Stimulated activated CD4-positive, alpha-beta T cell treated with anti-CD3 and anti-CD28 coated beads, Interleukin-1b, Interleukin-23, amount 100 ng/mL, for 48 hours (primary cell): Measurements from ENCODE around the gene COX15.
"Not testable (repeated sequence)": the region's sequence is repeated elsewhere in the genome, so short reads cannot be mapped to it uniquely, and the experiment has no call there.

Experiments
- DNase-seq: peaks from one replicate; pipeline ENCODE4 v3.0.0-alpha.2; 2020

The COX15 gene

GRCh38 chr10:99732033-99732842 is at the start of gene COX15, which contains the start of gene CUTC:
TSS of gene COX15 (minus strand) at chr10:99732127. CDS start at chr10:99732049, 78 bp downstream.
TSS of gene CUTC (plus strand) at chr10:99732234. CDS start at chr10:99732349, 115 bp downstream.
- DNase-seq: peak; percentile 96

- DNase-seq: no peak
Observed at GRCh38 chr10:99779335-99779734, 47.4 kb upstream of the COX15 start.

- no peak for DNase-seq
Observed at GRCh38 chr10:99777918-99778714, 46.2 kb upstream of the COX15 start.

GRCh38 chr10:99775850-99776249 is 43.9 kb upstream of the COX15 start:
- no peak for DNase-seq

DNA sequence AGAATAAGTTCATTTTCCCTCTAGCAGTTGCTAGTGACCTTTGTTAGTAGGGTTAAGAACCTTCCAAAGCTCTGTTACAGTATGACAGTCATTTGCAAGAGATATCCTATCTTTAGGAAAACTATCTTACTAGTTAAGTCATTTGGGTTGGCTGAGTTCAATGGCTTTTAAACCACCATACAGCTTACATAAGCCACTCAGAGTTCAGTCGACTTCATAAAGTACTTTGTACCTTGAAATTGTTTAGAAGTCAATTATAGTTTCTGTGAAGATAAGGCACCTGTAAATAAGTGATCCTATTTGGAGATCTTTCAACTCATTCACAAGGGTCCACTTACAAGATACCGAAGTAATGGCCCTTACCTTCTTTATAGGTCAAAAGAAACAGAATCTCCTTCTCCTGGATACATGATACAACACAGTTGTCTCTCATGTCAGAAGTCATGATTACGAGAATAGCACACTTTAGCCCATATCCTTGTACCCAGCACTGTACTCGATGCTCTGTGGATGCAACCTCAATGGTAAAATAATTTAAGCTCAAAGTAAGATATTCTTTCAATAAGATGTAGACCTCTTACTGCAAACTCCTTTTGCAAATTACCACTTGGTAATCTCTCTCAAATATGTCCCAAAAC is 38.6 kb upstream of the COX15 start:
- DNase-seq: no peak

GRCh38 chr10:99769706-99770105 is 37.8 kb upstream of the COX15 start:
- no peak for DNase-seq

DNA sequence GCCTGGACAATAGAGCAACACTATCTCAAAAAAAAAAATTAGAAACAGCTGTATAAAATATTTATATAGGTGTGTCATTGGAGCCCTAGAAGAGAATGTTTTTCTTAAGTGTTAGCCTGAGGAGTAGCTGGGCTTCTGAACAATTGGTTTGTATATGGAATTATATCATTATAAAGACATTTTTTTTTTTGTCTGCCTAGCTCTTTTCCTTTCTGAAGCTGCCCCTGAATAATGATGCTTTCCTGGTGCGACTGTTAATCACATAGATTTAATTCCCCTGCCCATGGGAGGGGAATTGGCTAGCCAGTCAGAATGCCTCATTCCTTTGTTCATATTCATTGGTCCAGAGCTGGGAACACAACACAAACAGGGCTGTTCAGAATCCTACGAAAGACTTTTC is 36.6 kb upstream of the COX15 start:
- DNase-seq: no peak

- DNase-seq: no peak
Observed at GRCh38 chr10:99767901-99768300, 36.0 kb upstream of the COX15 start.

DNA sequence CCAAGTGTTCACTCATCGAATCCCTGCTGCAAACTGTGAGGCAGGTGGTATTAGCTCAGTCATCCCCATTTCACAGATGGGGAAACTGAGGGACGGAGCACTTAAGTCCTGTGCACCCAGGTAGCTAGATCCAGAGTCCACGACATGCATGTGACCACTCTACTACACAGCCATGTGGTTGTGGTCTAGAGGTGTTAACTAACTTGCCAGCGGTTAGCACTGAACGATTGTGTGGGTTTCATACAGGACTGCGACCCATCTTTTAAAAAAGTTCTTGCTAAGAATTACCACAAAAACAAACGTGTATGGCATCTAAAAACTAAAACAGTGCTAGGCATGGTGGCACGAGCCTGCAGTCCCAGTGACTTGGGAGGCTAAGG is 34.4 kb upstream of the COX15 start:
- no peak for DNase-seq

GRCh38 chr10:99765672-99766301 is 33.9 kb upstream of the COX15 start:
- no peak for DNase-seq

GRCh38 chr10:99761365-99761764 is 29.4 kb upstream of the COX15 start:
- DNase-seq: no peak

- no peak for DNase-seq
Observed at GRCh38 chr10:99760321-99760720, 28.4 kb upstream of the COX15 start.

DNA sequence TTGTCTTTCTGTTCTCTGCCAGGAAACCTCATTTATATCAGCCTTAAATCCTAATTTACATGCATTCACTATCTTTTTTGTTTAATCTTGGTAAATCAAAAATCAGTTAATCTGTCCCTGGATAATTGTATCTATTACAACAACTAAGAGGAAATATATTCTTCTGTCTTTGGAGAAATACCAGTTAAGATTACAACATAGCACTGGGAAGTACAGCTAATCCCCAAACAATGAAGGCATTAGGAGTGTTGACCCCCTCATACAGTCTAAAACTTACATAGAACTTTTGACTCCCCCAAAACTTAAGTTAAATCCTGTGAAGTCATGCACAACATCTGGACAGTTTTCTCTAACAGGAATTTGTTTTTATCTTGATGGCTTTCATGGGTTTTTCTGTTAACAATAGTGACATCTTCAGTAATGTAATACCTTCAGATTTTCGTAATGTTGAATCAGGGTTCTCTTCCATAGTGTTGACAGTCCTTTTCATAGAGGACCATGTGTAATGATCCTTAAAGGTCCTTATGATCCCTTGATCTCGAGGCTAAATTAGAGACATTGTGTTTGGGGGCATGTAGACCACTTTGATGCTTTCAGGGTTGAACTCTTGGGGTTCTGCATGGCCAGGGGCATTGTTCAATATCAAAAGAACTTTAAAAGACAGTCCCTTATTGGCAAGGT is 26.4 kb upstream of the COX15 start:
- DNase-seq: no peak

GRCh38 chr10:99756159-99756558 is 24.2 kb upstream of the COX15 start:
- no peak for DNase-seq

GRCh38 chr10:99754670-99755069 is 22.7 kb upstream of the COX15 start:
- DNase-seq: no peak

GRCh38 chr10:99750641-99751040 is 18.7 kb upstream of the COX15 start:
- DNase-seq: no peak

GRCh38 chr10:99748823-99749451 is 17.0 kb upstream of the COX15 start:
- no peak for DNase-seq

DNA sequence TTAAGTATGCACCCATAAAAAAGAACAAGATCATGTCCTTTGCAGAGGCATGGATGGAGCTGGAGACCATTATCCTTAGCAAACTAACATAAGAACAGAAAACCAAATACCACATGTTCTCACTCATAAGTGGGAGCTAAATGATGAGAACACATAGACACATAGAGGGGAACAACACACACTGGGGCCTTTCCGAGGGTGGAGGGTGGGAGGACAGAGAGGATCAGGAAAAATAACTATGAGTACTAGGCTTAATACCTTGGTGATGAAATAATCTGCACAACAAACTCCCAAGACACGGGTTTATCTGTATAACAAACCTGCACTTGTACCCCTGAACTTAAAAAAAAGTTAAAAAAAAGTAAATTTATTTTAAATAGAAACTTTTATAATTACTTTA is 14.2 kb upstream of the COX15 start:
- not testable (repeated sequence) for DNase-seq

- DNase-seq: no peak
Observed at GRCh38 chr10:99743841-99744240, 11.9 kb upstream of the COX15 start.

DNA sequence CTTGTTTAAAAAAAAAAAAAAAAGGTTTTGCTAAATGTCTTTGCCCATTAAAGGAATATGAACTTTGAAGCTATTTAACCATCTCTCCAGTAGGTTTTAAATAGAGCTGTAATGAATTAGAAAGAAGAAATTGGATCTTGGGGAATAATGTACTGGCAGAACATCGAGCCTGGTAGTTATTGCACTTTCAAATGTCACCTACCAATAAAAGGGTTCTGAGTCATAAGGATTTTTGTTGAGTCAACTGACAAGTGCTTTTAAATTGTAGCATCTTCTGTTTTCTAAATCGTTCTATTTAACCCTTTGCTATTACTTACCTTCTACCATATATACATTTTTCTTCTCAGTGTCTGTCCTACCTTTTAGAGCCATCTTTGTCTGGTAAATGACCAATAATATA is 10.8 kb upstream of the COX15 start:
- no peak for DNase-seq

- no peak for DNase-seq
Observed at GRCh38 chr10:99742254-99742653, 10.3 kb upstream of the COX15 start.

DNA sequence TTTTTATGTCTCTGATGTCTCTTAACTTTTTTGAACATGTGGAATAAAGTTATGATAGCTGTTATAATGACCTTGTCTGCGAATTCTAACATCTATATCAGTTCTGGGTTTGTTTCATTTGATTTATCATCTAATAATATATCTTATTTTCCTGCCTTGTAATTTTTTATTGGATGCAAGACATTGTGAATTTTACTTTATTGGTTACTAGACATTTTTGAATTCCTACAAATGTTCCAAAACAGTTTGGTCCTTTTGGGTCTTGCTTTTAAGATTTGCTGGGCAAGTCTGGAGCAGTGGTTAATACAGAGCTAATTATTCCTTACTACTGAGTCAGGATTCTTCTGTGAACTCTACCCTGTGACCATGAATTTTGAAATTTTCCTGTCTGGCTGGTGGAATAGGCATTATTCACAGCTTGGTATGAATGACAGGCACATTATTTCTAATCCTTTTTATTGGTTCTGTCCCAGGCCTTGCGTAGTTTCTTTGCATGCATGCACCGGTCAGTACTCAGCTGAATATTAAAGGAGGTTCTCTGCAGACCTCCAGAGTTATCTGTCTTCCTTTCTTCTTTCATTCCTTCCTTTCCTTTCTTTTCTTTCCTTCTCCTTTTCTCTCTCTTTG is 9.1 kb upstream of the COX15 start:
- no peak for DNase-seq
